ENCODE results near the gene ADSS1. TPM values are rescaled to one million over a fixed set of nuclear protein-coding genes. Genes with fewer than 3 reads are reported as not detected.

Gene ADSS1
- total RNA-seq, 2 experiments from 2014 or later: 0.81 to 1.2 TPM

DNA sequence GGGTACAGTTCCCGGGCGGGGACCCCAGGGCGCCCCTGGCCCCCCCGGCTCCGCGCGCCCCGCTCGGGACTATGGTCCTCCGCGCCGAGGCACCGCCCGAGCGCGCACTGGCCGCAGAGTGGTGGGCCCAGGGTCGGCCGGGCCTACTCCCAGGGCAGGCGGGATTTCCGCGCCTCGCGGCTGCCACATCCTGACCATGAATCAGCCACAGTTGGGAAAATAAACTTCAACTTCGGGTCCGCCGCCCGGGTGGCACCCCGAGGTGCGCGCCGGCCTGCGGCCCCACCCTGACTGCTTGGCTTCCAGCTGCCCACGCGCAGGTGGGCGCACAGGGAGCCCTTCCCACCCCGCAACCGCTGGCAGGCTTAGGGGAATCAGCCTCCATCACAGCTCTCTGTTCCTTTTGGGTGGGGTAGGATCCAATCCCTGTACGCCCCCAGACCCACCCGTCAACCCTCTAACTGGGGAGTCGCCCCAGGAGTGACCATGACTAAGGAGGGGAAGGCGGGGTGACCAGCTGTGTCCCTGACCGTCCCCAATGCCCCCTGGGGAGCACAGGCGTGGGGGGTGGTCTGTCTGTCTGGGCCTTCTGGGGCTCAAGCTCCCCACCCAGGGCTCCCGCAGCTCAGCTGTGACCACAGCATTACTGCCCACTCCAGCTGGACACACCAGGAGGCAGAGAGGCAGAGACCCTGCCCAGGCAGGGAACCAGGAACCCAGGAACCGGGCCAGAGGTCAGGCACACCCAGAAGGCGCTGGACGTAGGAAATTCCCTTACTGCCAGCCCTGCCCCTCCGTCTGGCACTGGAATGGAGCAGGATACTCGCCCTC lies 33.9 kb upstream of the ADSS1 start:
- H3K4me3 Mint-ChIP-seq: peak overlapping the region; percentile 78
- peaks cover 11% of the 10 kb centered on the region for H3K36me3 Mint-ChIP-seq (ENCODE audit: low read depth)
- no peaks in the 10 kb centered on the region for H3K27me3 Mint-ChIP-seq
- POLR2A ChIA-PET: no interaction called here
- peak; percentile 24 for DNase-seq
- H3K27ac Mint-ChIP-seq: peak overlapping the region; percentile 69
- H3K9me3 Mint-ChIP-seq: no peaks in the 10 kb centered on the region
- peaks cover 61% of the 10 kb centered on the region for H3K4me1 Mint-ChIP-seq
- CTCF ChIA-PET: interaction anchor here (0.6 kb wide), 1 partner anchor 786 kb away, joined by 4 read pairs; no protein-coding TSS in a partner anchor

DNA sequence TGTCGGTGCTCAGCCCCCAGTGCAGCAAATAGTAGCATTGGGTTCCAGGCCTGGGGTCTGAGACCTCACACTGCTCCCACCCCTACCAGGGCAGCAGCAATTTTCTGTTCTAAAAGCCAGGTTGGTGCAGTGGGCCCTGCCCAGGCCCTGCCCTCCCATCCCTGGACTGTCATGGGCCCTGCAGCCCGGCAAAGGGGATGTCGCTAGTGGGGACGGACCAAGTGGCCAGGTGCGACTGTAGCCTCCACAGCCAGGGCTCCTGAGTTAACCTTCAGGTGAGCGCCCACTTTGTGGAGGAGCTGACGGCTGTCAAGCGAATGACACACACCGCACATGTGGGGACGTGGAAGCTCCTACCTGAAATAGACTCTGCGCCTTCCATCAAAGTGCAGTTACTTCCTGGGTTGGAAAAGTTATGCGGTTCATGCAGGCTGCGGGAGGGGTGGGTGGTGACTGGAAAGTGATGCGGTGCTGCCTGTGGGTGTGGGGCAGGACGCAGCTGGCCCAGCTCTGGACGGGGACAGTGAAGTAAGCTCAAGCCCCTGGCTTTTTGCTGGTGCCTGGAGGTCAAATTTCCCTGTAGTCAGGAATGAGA lies 33.1 kb upstream of the ADSS1 start:
- ChIA-PET POLR2A (interaction anchor here (0.6 to 0.7 kb wide), 2 partner anchors 788 to 1993 kb away, joined by 3 to 4 read pairs; no protein-coding TSS in a partner anchor), CTCF (interaction anchor here (0.8 to 1.5 kb wide), 2 partner anchors 10 to 11 kb away, joined by 4 read pairs; no protein-coding TSS in a partner anchor)
- H3K4me3 Mint-ChIP-seq: peak overlapping the region; percentile 78
- H3K27me3 Mint-ChIP-seq: no peaks in the 10 kb centered on the region
- no peak for DNase-seq
- H3K36me3 Mint-ChIP-seq (ENCODE audit: low read depth): peaks cover 17% of the 10 kb centered on the region
- H3K27ac Mint-ChIP-seq: peak overlapping the region; percentile 69
- H3K9me3 Mint-ChIP-seq: no peaks in the 10 kb centered on the region
- peaks cover 66% of the 10 kb centered on the region for H3K4me1 Mint-ChIP-seq

DNA sequence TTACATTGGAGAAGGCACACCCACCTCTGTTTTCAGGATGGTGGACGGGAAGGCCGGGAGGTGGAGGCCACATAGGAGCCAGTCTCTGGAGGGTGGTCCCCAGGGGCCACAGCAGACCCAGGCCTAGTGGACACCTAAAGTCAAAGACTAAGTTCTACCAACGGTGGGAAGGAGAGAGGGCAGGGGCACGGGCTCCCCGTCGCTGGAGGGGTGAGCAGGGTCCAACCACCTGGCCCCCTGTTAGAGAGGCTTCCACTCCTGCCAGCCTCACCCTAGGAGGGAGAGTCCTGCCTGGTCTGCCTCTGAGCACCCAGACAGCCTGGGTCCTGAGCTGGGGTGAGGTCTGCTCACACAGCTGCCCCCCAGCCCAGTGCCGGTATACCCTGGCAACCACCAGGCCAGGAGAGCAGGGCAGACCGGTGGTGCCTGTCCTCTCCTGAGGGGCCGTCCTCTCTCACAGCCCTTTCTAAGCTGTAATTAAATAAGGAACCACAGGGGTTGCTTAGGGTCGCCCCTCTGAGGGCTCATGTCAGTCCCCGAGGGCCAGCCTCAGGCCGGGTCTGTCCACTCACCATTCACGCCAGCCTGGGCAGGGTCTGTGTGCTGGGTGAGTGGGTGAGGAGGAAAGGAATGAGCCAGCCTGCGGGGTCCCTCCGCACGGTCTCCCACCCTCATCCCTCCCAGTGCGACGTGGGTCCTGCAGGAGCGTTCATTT lies 32.3 kb upstream of the ADSS1 start:
- no peaks in the 10 kb centered on the region for H3K9me3 Mint-ChIP-seq
- peaks cover 20% of the 10 kb centered on the region for H3K36me3 Mint-ChIP-seq (ENCODE audit: low read depth)
- H3K4me1 Mint-ChIP-seq: peaks cover 64% of the 10 kb centered on the region
- peak overlapping the region; percentile 78 for H3K4me3 Mint-ChIP-seq
- peak overlapping the region; percentile 69 for H3K27ac Mint-ChIP-seq
- H3K27me3 Mint-ChIP-seq: no peaks in the 10 kb centered on the region
- no peak for DNase-seq
- ChIA-PET POLR2A (interaction anchor here (0.6 to 0.7 kb wide), 2 partner anchors 789 to 1993 kb away, joined by 3 to 4 read pairs; no protein-coding TSS in a partner anchor), CTCF (interaction anchor here (0.8 to 1.5 kb wide), 2 partner anchors 11 to 12 kb away, joined by 4 read pairs; no protein-coding TSS in a partner anchor)

DNA sequence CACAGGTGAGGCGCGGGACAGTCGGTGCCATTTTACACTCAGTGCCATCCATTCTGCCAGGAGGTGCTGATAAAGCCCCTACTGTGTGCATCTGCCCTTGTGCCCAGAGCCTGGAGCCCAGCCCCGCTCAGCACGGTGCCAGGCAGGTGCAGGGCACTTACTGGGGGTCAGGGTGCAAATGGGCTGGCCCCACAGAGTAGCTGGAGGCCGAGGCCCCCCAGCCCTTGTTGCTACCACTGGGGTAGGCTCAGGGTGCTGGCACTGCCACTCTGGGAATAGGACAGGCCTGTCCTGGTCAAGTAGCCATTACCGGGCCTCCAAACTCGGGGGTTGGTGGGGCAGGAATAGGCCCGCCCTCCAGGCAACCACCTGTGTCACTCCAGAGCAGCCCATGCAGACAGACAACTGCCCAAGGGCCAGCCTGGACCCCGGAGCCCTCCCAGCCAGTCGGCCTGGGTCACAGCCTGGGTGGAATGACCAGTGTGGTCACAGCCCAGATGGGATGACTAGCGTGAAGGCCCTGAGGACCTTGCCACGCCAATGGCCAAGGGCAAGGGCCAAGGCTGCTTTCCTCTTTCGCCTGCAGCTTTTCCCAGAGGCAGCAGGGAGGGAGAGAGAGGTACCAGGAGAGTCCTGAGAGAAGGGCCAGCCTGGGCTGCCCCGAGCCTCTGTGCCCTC lies 31.6 kb upstream of the ADSS1 start:
- Mint-ChIP-seq H3K27me3 (no peaks in the 10 kb centered on the region), H3K4me1 (peaks cover 59% of the 10 kb centered on the region), H3K4me3 (no peak overlapping the region), H3K36me3 (ENCODE audit: low read depth) (peaks cover 20% of the 10 kb centered on the region), H3K9me3 (no peaks in the 10 kb centered on the region), H3K27ac (peak overlapping the region; percentile 84)
- ChIA-PET POLR2A (no interaction called here), CTCF (interaction anchor here (1.5 kb wide), 1 partner anchor 13 kb away, joined by 4 read pairs; no protein-coding TSS in a partner anchor)
- DNase-seq: no peak

DNA sequence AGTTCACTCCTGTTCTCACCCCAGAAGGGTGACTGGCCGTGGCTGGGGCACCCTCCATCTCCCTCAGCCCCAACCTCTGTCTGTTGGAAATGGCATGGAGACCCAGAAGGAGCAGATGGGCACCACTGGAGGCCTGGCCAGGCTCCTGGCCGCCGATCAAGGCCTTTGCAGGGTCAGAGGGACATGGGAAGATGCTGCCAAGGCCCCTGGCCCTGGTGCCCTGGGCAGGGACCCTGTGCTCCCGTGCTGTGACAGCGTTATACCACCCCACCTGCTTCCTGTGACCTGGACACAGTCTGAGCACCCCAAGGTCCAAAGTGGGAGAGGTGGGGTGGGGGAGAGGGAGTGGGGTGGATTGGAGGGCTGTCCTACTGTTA lies 31.1 kb upstream of the ADSS1 start:
- ChIA-PET POLR2A (no interaction called here), CTCF (no interaction called here)
- peaks cover 20% of the 10 kb centered on the region for H3K36me3 Mint-ChIP-seq (ENCODE audit: low read depth)
- no peaks in the 10 kb centered on the region for H3K9me3 Mint-ChIP-seq
- H3K27ac Mint-ChIP-seq: peak overlapping the region; percentile 84
- no peak for DNase-seq
- H3K27me3 Mint-ChIP-seq: no peaks in the 10 kb centered on the region
- peaks cover 55% of the 10 kb centered on the region for H3K4me1 Mint-ChIP-seq
- no peak overlapping the region for H3K4me3 Mint-ChIP-seq

DNA sequence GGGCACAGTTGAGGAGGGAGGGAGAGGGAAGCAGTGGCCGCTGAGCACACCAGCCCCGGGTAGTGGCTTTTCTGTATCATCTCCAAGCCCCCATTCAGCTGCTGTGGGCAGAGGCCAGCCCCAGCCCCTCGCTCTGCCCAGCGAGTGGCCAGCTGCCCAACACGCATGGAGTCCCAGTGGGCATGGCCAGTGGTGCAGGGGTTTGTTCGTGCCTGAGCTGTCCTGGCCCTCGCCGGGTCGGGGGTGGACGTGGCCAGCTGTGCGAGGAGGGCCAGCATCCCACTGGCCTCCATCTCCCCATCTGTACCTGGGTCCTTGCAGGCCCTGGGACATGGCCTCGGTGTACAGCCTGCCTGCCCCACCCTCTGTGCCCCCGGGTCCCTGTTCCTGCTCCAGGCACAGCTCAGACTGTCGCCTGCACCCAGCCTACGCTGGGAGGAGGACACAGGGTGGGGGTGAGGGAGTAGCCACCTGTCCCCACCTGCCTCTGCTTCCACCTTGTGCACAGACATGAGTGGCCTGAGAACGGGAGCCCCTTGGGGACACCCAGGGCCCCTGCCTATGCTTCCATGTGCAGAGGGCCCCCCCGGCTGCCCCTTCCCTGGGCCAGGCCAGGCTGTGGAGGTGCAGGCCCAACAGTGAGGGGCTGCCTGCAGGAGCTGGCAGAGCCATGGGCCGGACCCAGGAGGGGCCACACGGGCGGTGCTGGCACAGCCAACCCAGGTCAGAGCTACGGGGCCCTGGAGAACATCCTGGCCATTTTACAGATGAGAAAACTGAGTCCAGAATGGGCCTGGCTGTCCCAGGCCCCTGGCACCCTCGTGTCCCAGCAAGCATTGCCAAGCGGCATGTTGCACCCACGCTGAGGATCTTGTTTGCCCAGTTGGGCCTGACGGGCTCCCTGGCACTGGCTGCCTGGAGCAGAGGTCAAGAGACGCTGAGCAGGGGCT lies 30.3 kb upstream of the ADSS1 start:
- no peaks in the 10 kb centered on the region for H3K27me3 Mint-ChIP-seq
- CTCF ChIA-PET: interaction anchor here (0.5 to 1.4 kb wide), 3 partner anchors 28 to 1095 kb away, joined by 3 to 4 read pairs (median 3); no protein-coding TSS in a partner anchor
- no peak for DNase-seq

DNA sequence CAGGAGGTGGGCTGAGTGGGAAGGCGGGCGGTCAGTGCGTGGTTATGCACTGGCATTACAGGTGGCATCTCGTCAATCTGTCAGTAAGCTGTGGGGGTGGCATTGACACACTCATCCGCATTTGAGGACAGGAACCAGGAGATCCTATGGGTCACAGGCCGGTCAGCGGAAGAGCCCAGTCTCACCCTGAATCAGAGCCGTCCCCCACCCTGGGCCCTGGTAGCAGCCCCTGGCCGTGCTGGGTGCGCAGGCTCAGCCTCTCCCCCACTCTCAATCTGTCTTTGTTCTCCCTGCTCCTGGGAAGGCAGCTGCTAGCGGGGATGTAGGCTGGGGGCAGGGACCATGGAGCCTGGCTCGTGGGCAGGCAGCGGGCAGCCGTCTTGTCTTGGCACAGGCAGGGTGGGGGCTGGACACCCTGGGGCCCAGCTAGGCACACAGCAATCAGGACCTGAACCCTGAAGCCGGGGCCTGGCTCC lies 29.5 kb upstream of the ADSS1 start:
- POLR2A ChIA-PET: no interaction called here
- Mint-ChIP-seq H3K9me3 (no peaks in the 10 kb centered on the region), H3K27me3 (no peaks in the 10 kb centered on the region), H3K36me3 (ENCODE audit: low read depth) (peaks cover 22% of the 10 kb centered on the region), H3K4me1 (peaks cover 57% of the 10 kb centered on the region), H3K4me3 (peak overlapping the region; percentile 69), H3K27ac (peak overlapping the region; percentile 96)
- DNase-seq: no peak
- CTCF ChIA-PET: interaction anchor here (0.5 to 1.4 kb wide), 3 partner anchors 27 to 1095 kb away, joined by 3 to 4 read pairs (median 3); no protein-coding TSS in a partner anchor

More for the DNA sequence above, 30.3 kb upstream of the ADSS1 start:
- Mint-ChIP-seq H3K27ac (peak overlapping the region; percentile 96), H3K36me3 (ENCODE audit: low read depth) (peaks cover 22% of the 10 kb centered on the region), H3K4me3 (peak overlapping the region; percentile 69), H3K9me3 (no peaks in the 10 kb centered on the region), H3K4me1 (peaks cover 57% of the 10 kb centered on the region)
- POLR2A ChIA-PET: no interaction called here

DNA sequence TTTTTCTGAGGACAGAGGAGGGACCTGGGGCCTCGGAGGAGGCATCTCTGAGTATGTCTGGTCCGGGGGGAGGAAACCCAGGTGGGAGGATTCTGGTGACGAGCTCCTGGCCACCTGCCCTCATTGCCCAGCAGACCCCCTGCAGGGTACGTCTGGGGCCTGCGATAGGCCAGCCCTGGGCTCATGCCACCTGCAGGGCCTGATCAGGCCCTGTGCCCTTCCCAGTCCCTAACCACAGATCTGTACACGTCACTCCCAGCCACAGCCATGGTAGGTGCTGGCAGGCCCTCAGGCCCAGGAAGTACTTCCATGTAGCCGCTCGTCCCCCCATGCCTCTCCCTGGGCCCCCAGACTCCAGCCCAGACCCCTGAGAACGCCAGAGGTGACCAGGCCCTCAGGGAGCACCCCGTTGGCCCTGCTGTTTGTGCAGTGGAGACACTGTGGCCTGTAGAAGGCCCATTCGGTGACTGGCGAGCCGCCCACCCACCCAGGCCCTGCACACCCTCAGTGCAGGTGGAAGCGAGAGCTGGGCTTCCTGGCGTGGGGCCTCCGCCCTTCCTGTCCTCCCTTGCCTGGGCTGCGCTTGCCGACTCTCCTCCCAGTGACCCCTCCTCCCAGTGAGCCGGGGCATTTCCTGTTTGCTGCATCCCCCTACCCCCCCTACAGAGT lies 28.9 kb upstream of the ADSS1 start:
- ChIA-PET POLR2A (no interaction called here), CTCF (interaction anchor here (1.0 kb wide), 2 partner anchors 17 to 26 kb away, joined by 3 read pairs; no protein-coding TSS in a partner anchor)
- Mint-ChIP-seq H3K27me3 (no peaks in the 10 kb centered on the region), H3K27ac (peak overlapping the region; percentile 96), H3K36me3 (ENCODE audit: low read depth) (peaks cover 22% of the 10 kb centered on the region), H3K4me1 (peaks cover 57% of the 10 kb centered on the region), H3K4me3 (peak overlapping the region; percentile 69), H3K9me3 (no peaks in the 10 kb centered on the region)
- peak; percentile 64 for DNase-seq

DNA sequence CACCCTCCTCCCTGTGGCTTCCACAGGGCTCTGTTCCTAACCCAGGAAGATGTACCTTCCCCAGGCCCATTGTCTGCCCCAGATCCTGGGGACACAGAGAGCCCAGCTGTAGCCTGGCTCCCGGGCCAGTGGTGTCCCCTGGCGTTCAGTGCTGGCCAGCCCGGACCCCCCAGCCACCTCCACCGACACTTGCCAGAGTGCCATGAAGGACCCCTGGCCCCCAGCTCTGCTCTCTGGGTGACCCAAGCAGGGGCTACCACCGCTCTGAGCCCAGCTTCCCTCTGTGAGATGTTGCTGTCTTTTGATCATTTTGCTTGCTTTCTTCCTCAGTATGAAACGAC lies 28.4 kb upstream of the ADSS1 start:
- H3K4me1 Mint-ChIP-seq: peaks cover 56% of the 10 kb centered on the region
- CTCF ChIA-PET: interaction anchor here (1.0 kb wide), 1 partner anchor 17 kb away, joined by 3 read pairs; no protein-coding TSS in a partner anchor
- POLR2A ChIA-PET: no interaction called here
- H3K9me3 Mint-ChIP-seq: no peaks in the 10 kb centered on the region
- no peak for DNase-seq
- H3K27ac Mint-ChIP-seq: peak overlapping the region; percentile 96
- H3K27me3 Mint-ChIP-seq: no peaks in the 10 kb centered on the region
- H3K4me3 Mint-ChIP-seq: peak overlapping the region; percentile 69
- H3K36me3 Mint-ChIP-seq (ENCODE audit: low read depth): peaks cover 21% of the 10 kb centered on the region

DNA sequence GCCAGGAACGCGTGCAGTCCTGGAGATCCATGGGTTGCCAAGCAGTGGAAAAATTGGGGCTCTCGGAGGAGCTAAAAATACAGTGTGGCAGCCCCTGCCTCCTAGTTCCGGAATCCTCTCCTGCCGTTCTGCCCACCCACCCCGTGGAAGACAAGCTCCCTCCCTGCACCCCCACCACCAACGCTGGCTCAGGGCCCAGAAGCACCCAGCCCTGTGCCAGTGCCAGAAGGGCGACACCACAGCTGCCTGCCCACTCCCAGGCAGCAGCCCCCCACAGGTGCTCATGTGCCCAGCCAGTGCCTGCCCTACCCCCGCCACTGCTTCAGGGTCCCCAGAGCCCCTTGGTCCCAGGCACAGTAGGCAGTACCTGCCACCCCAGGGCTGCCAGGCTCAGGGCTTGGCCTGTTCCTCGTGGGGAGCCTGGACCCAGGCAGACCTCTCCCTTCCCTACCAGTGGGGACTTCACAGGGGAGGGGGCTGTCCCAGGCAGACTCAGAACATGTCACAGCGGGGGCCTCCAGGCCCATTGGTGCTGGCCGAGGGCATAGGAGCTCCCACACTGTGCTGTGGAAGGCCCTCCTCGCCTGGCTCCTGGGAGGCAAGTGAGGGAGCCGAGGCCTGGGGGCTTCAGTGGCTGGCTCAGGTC lies 27.2 kb upstream of the ADSS1 start:
- Mint-ChIP-seq H3K9me3 (no peaks in the 10 kb centered on the region), H3K36me3 (ENCODE audit: low read depth) (peaks cover 13% of the 10 kb centered on the region), H3K27ac (peak overlapping the region; percentile 96), H3K4me1 (peaks cover 45% of the 10 kb centered on the region), H3K4me3 (no peak overlapping the region), H3K27me3 (no peaks in the 10 kb centered on the region)
- ChIA-PET POLR2A (no interaction called here), CTCF (interaction anchor here (1.0 to 1.2 kb wide), 3 partner anchors 10 to 19 kb away, joined by 3 to 4 read pairs (median 3); no protein-coding TSS in a partner anchor)
- DNase-seq: no peak

Measured in activated CD4-positive, alpha-beta T cell treated with anti-CD3 and anti-CD28 coated beads, Interleukin-2, amount 10 ng/mL, durations not matched to agents 7 days and 5 days (primary cell).